Upper lobe of left lung (tissue), 6 donors: ENCODE data around the gene DMWD. TPM values are rescaled to one million over a fixed set of nuclear protein-coding genes. Genes with fewer than 3 reads are reported as not detected.
"Not testable (repeated sequence)": the region's sequence is repeated elsewhere in the genome, so short reads cannot be mapped to it uniquely, and the experiment has no call there.

ENCODE experiments used
- ATAC-seq, 2 donors: fragments of 200-7000 bp; cut with Tn5 transposase; one replicate each; pipeline ENCODE4 v1.9.1; 2022; ENCODE audit warnings: mild to moderate bottlenecking in 2 of 2, moderate library complexity in 2 of 2; ENCODE audit not compliant: low FRiP score in 2 of 2
- DNase-seq, 2 donors: peaks; one replicate each; pipeline ENCODE4 v3.0.0-alpha.2; 2019 to 2020
- H3K27ac ChIP-seq, 4 donors: fragments of 200-600 bp; sonication (generic); one replicate each; pipeline ENCODE4 v1.5.1; 2016 to 2019
- H3K27me3 ChIP-seq, 4 donors: fragments of 200-600 bp; sonication (generic); one replicate each; pipeline ENCODE4 v1.5.1; 2017 to 2019
- H3K36me3 ChIP-seq, 4 donors: fragments of 200-600 bp; sonication (generic); one replicate each; pipeline ENCODE4 v1.5.1; 2016 to 2019
- H3K4me1 ChIP-seq, 4 donors: fragments of 200-600 bp; sonication (generic); one replicate each; pipeline ENCODE4 v1.5.1; 2018 to 2019
- H3K4me3 ChIP-seq, 4 donors: fragments of 200-600 bp; sonication (generic); one replicate each; pipeline ENCODE4 v1.5.1; 2017 to 2019; ENCODE audit warnings: mild to moderate bottlenecking in 2 of 4, moderate library complexity in 1 of 4
- H3K9me3 ChIP-seq, 4 donors: fragments of 200-600 bp; sonication (generic); one replicate each; pipeline ENCODE4 v1.5.1; 2018 to 2019
- EP300 ChIP-seq, 4 donors: sonication (generic); formaldehyde crosslinking; IDR thresholded peaks; one replicate each; pipeline ENCODE4 v1.5.1; 2017; ENCODE audit warnings: antibody characterized with exemption in 4 of 4, control low read depth in 2 of 4
- POLR2A ChIP-seq, 4 donors: fragments of 450-650 bp; IDR thresholded peaks; one replicate each; pipeline ENCODE4 v1.5.1; 2016 to 2017; ENCODE audit warnings: antibody characterized with exemption in 4 of 4, mild to moderate bottlenecking in 2 of 4
- POLR2AphosphoS5 ChIP-seq, 2 donors: sonication (generic); formaldehyde crosslinking; IDR thresholded peaks; one replicate each; pipeline ENCODE4 v1.5.1; 2017; ENCODE audit warnings: antibody characterized with exemption in 2 of 2
- WGBS, 2 donors: methylation state at CpG; one replicate each; pipeline ENCODE4 v1.1.5; 2017 to 2018; 5-methylcytosine and 5-hydroxymethylcytosine counted together
- total RNA-seq, 6 donors: library from RNA; depleted of rRNA in 4 of 6; stranded (reverse); fragments of >200 nt in 4 of 6; gene quantifications; one replicate each; pipeline versions ENCODE4 v1.1.0 to v1.2.1, GENCODE V29; 2016 to 2021
- TF ChIP-seq, protein P1 (sequence below), 6 experiments: fragments of 450-650 bp in 4 of 6; fragments of 200-600 bp in 2 of 6; sonication (generic) in 2 of 6; IDR thresholded peaks; one replicate each; pipeline ENCODE4 v1.5.1; 2016 to 2019; ENCODE audit warnings: antibody characterized with exemption in 6 of 6
- donor health status: DM: no; HTN: no; CAD: no; lungs with moderate emphysema.
- donor health status: DM: no; HTN: yes; CAD: no; lungs with severe emphysema.

Gene DMWD
- total RNA-seq, 6 donors from 2014 or later, result 29.4 to 109 (median 57.4) TPM

- no peak overlapping the region for H3K27ac ChIP-seq
- H3K36me3 ChIP-seq, result no peaks in the 10 kb centered on the region
- ATAC-seq, result no peak
Observed at GRCh38 chr19:45801603-45802175, 9.0 kb upstream of the DMWD start.

GRCh38 chr19:45800070-45800553 is 7.5 kb upstream of the DMWD start:
- no peak for DNase-seq
- TF ChIP-seq EP300 (IDR thresholded peaks at IDR 0.05), result no peak
- TF ChIP-seq, protein P1, sequence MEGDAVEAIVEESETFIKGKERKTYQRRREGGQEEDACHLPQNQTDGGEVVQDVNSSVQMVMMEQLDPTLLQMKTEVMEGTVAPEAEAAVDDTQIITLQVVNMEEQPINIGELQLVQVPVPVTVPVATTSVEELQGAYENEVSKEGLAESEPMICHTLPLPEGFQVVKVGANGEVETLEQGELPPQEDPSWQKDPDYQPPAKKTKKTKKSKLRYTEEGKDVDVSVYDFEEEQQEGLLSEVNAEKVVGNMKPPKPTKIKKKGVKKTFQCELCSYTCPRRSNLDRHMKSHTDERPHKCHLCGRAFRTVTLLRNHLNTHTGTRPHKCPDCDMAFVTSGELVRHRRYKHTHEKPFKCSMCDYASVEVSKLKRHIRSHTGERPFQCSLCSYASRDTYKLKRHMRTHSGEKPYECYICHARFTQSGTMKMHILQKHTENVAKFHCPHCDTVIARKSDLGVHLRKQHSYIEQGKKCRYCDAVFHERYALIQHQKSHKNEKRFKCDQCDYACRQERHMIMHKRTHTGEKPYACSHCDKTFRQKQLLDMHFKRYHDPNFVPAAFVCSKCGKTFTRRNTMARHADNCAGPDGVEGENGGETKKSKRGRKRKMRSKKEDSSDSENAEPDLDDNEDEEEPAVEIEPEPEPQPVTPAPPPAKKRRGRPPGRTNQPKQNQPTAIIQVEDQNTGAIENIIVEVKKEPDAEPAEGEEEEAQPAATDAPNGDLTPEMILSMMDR (IDR thresholded peaks at IDR 0.05), result no peak
- TF ChIP-seq POLR2AphosphoS5 (IDR thresholded peaks at IDR 0.05), result no peak
- no peak for TF ChIP-seq POLR2A (IDR thresholded peaks at IDR 0.05)
- H3K4me3 ChIP-seq, result no peak overlapping the region
- peaks cover 0 to 11% (median 8%) of the 10 kb centered on the region in 4 donors for H3K4me1 ChIP-seq
- WGBS, 2 donors, result 81 to 83% methylated on average over 8 of the region's 8 CpGs
- H3K27ac ChIP-seq, result no peak overlapping the region
- no peaks in the 10 kb centered on the region for H3K9me3 ChIP-seq
- H3K36me3 ChIP-seq, result no peaks in the 10 kb centered on the region
- no peak for ATAC-seq
- no peaks in the 10 kb centered on the region for H3K27me3 ChIP-seq

More at GRCh38 chr19:45801603-45802175, 9.0 kb upstream of the DMWD start:
- WGBS, 2 donors, result 78 to 85% methylated on average over 6 to 7 of the region's 7 CpGs
- TF ChIP-seq, protein P1 (IDR thresholded peaks at IDR 0.05), result no peak
- TF ChIP-seq POLR2A (IDR thresholded peaks at IDR 0.05), result no peak
- TF ChIP-seq POLR2AphosphoS5 (IDR thresholded peaks at IDR 0.05), result no peak
- TF ChIP-seq EP300 (IDR thresholded peaks at IDR 0.05), result no peak
- no peak overlapping the region for H3K4me3 ChIP-seq
- no peaks in the 10 kb centered on the region for H3K27me3 ChIP-seq
- DNase-seq, result no peak
- peaks cover 0 to 11% (median 8%) of the 10 kb centered on the region in 4 donors for H3K4me1 ChIP-seq
- no peaks in the 10 kb centered on the region for H3K9me3 ChIP-seq

DNA sequence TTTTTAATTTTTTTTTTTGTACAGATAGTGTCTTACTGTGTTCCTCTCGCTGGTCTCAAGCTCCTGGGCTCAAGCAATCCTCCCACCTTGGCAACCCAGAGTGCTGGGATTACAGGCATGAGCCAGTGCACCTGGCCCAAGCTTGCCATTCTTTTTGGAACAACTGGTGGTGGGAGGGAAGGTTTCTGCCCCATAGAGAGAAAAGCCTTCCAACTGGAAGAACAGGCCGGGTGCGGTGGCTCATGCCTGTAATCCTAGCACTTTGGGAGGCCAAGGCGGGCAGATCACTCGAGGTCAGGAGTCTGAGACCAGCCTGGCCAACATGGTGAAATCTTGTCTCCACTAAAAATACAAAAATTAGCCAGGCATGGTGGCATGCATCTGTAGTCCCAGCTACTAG is 6.9 kb upstream of the DMWD start:
- H3K4me1 ChIP-seq, result peaks cover 0 to 11% (median 8%) of the 10 kb centered on the region in 4 donors
- not testable (repeated sequence) for H3K9me3 ChIP-seq, ATAC-seq, H3K27ac ChIP-seq, H3K36me3 ChIP-seq, H3K4me3 ChIP-seq, DNase-seq, H3K27me3 ChIP-seq
- 69 to 81% methylated on average over 5 of the region's 5 CpGs for WGBS, 2 donors

DNA sequence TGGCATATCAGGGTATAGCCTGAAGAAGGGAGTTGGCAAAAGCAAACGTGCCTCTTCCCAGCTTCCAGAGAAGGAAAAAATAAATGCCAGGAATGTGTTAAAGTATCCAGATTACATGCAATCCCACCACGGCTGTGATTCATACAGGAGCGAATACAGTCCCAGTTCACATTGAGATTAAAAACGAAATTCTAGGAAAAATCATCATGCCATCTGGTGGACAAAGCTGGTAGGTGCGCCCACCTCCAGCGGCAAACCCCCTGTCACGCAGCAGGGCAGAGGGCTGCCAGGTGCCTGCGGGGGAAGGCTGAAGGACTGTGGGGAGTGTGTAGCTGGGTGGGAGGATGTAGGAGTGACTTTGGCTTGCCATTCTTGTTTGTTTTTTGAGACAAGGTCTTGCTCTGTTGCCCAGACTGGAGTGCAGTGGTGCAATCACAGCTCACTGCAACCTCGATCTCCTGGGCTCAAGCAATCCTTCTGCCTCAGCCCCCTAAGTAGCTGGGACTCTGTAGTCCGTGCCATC is 6.4 kb upstream of the DMWD start:
- ATAC-seq, result peak; percentile 87 to 92
- DNase-seq, result peak; percentile 47 to 79
- 9% methylated on average over 8 to 10 of the region's 10 CpGs for WGBS, 2 donors
- no peak for TF ChIP-seq EP300 (IDR thresholded peaks at IDR 0.05)
- TF ChIP-seq POLR2AphosphoS5 (IDR thresholded peaks at IDR 0.05), result no peak
- no peak for TF ChIP-seq POLR2A (IDR thresholded peaks at IDR 0.05)
- TF ChIP-seq, protein P1 (IDR thresholded peaks at IDR 0.05), result peak; percentile 82 to 90 (median 87)
- Histone ChIP-seq H3K27me3 (no peaks in the 10 kb centered on the region), H3K4me3 (no peak overlapping the region), H3K9me3 (no peaks in the 10 kb centered on the region), H3K4me1 (peaks cover 0 to 11% (median 8%) of the 10 kb centered on the region in 4 donors), H3K27ac (no peak overlapping the region), H3K36me3 (no peaks in the 10 kb centered on the region)

- 65 to 80% methylated on average over 2 of the region's 2 CpGs for WGBS, 2 donors
- Histone ChIP-seq H3K27me3 (no peaks in the 10 kb centered on the region), H3K9me3 (no peaks in the 10 kb centered on the region)
Observed at GRCh38 chr19:45794627-45795026, 2.0 kb upstream of the DMWD start.

More at GRCh38 chr19:45794627-45795026, 2.0 kb upstream of the DMWD start:
- H3K27ac ChIP-seq, result no peak overlapping the region
- H3K4me3 ChIP-seq, result no peak overlapping the region
- H3K36me3 ChIP-seq, result peaks cover 0 to 14% (median 4%) of the 10 kb centered on the region in 4 donors
- DNase-seq, result no peak
- no peak for ATAC-seq
- no peak for TF ChIP-seq POLR2AphosphoS5 (IDR thresholded peaks at IDR 0.05)
- no peak for TF ChIP-seq POLR2A (IDR thresholded peaks at IDR 0.05)
- no peak for TF ChIP-seq EP300 (IDR thresholded peaks at IDR 0.05)
- TF ChIP-seq, protein P1 (IDR thresholded peaks at IDR 0.05), result no peak
- peaks cover 20 to 42% (median 29%) of the 10 kb centered on the region in 4 donors for H3K4me1 ChIP-seq
